HUES48 (cell line): ENCODE measurements around the gene TNN.
"Not testable (repeated sequence)": the region's sequence is repeated elsewhere in the genome, so short reads cannot be mapped to it uniquely, and the experiment has no call there.

Experiments used
- H3K27ac ChIP-seq: one replicate; pipeline ENCODE4 v1.7.0; 2013; ENCODE audit warnings: low read depth, low read length, inconsistent platforms
- H3K27me3 ChIP-seq: 2 replicates; pipeline ENCODE4 v1.6.1; 2013; ENCODE audit warnings: mild to moderate bottlenecking, low read length; ENCODE audit not compliant: control insufficient read depth, insufficient read depth
- H3K36me3 ChIP-seq: 2 replicates; pipeline ENCODE4 v1.6.1; 2013; ENCODE audit warnings: low read length; ENCODE audit not compliant: control insufficient read depth, insufficient read depth
- H3K4me1 ChIP-seq: 2 replicates; pipeline ENCODE4 v1.6.1; 2013; ENCODE audit warnings: mild to moderate bottlenecking, low read length; ENCODE audit not compliant: control insufficient read depth, insufficient read depth
- H3K4me3 ChIP-seq: 2 replicates; pipeline ENCODE4 v1.5.1; 2013; ENCODE audit warnings: mild to moderate bottlenecking, low read depth, low read length
- H3K9ac ChIP-seq: 2 replicates; pipeline ENCODE4 v1.6.1; 2013; ENCODE audit warnings: mild to moderate bottlenecking, low read depth, low read length, moderate library complexity
- H3K9me3 ChIP-seq: 2 replicates; pipeline ENCODE4 v1.6.1; 2013; ENCODE audit warnings: low read length; ENCODE audit not compliant: control insufficient read depth, insufficient read depth

TNN gene

GRCh38 chr1:175088525-175088951, 20.9 kb downstream of the TNN start:
- H3K4me1 ChIP-seq, result no peaks in the 10 kb centered on the region

GRCh38 chr1:175089136-175089718, 21.6 kb downstream of the TNN start:
- Histone ChIP-seq H3K4me1 (no peaks in the 10 kb centered on the region), H3K9me3 (no peaks in the 10 kb centered on the region), H3K27ac (no peak overlapping the region), H3K36me3 (no peaks in the 10 kb centered on the region), H3K9ac (no peak overlapping the region), H3K4me3 (no peak overlapping the region), H3K27me3 (no peaks in the 10 kb centered on the region)

More at GRCh38 chr1:175088525-175088951, 20.9 kb downstream of the TNN start:
- Histone ChIP-seq H3K9me3 (no peaks in the 10 kb centered on the region), H3K27me3 (no peaks in the 10 kb centered on the region), H3K4me3 (no peak overlapping the region), H3K36me3 (no peaks in the 10 kb centered on the region), H3K27ac (no peak overlapping the region), H3K9ac (no peak overlapping the region)

- Histone ChIP-seq H3K27ac (no peak overlapping the region), H3K4me3 (no peak overlapping the region), H3K36me3 (no peaks in the 10 kb centered on the region), H3K9ac (no peak overlapping the region), H3K27me3 (no peaks in the 10 kb centered on the region), H3K9me3 (no peaks in the 10 kb centered on the region), H3K4me1 (no peaks in the 10 kb centered on the region)
These were observed 23.1 kb downstream of the TNN start for GRCh38 chr1:175090780-175091179.

- Histone ChIP-seq H3K4me1 (no peaks in the 10 kb centered on the region), H3K36me3 (no peaks in the 10 kb centered on the region), H3K9me3 (no peaks in the 10 kb centered on the region), H3K9ac (no peak overlapping the region), H3K27ac (no peak overlapping the region), H3K4me3 (no peak overlapping the region), H3K27me3 (no peaks in the 10 kb centered on the region)
These were observed 27.0 kb downstream of the TNN start for GRCh38 chr1:175094626-175095025.

- Histone ChIP-seq H3K9me3 (no peaks in the 10 kb centered on the region), H3K36me3 (no peaks in the 10 kb centered on the region), H3K4me1 (no peaks in the 10 kb centered on the region), H3K27me3 (no peaks in the 10 kb centered on the region), H3K4me3 (no peak overlapping the region), H3K27ac (no peak overlapping the region), H3K9ac (no peak overlapping the region)
These were observed 27.4 kb downstream of the TNN start for GRCh38 chr1:175095069-175095468.

GRCh38 chr1:175095978-175096607, 28.5 kb downstream of the TNN start:
- no peaks in the 10 kb centered on the region for H3K27me3 ChIP-seq
- no peaks in the 10 kb centered on the region for H3K9me3 ChIP-seq
- no peak overlapping the region for H3K27ac ChIP-seq
- H3K36me3 ChIP-seq, result no peaks in the 10 kb centered on the region
- no peaks in the 10 kb centered on the region for H3K4me1 ChIP-seq
- H3K4me3 ChIP-seq, result no peak overlapping the region
- H3K9ac ChIP-seq, result no peak overlapping the region

GRCh38 chr1:175097361-175097760, 29.7 kb downstream of the TNN start:
- H3K36me3 ChIP-seq, result no peaks in the 10 kb centered on the region
- no peak overlapping the region for H3K9ac ChIP-seq
- H3K27ac ChIP-seq, result no peak overlapping the region
- H3K9me3 ChIP-seq, result no peaks in the 10 kb centered on the region
- no peak overlapping the region for H3K4me3 ChIP-seq
- no peaks in the 10 kb centered on the region for H3K4me1 ChIP-seq
- no peaks in the 10 kb centered on the region for H3K27me3 ChIP-seq

GRCh38 chr1:175099916-175100315, 32.3 kb downstream of the TNN start:
- Histone ChIP-seq H3K36me3 (no peaks in the 10 kb centered on the region), H3K9me3 (no peaks in the 10 kb centered on the region), H3K9ac (no peak overlapping the region), H3K4me3 (no peak overlapping the region), H3K27me3 (no peaks in the 10 kb centered on the region), H3K27ac (no peak overlapping the region), H3K4me1 (no peaks in the 10 kb centered on the region)

GRCh38 chr1:175102166-175102565, 34.5 kb downstream of the TNN start:
- not testable (repeated sequence) for H3K27ac ChIP-seq, H3K9ac ChIP-seq, H3K4me3 ChIP-seq, H3K4me1 ChIP-seq, H3K9me3 ChIP-seq, H3K27me3 ChIP-seq, H3K36me3 ChIP-seq

- not testable (repeated sequence) for H3K4me1 ChIP-seq, H3K9ac ChIP-seq, H3K27me3 ChIP-seq, H3K36me3 ChIP-seq, H3K27ac ChIP-seq, H3K9me3 ChIP-seq, H3K4me3 ChIP-seq
These were observed 38.9 kb downstream of the TNN start for GRCh38 chr1:175106536-175106935.

GRCh38 chr1:175108331-175108820, 40.7 kb downstream of the TNN start:
- not testable (repeated sequence) for H3K27ac ChIP-seq, H3K27me3 ChIP-seq, H3K4me1 ChIP-seq, H3K9me3 ChIP-seq, H3K4me3 ChIP-seq, H3K36me3 ChIP-seq, H3K9ac ChIP-seq
